Tongue (tissue), 2 donors: ENCODE results near the gene CDHR4. TPM values are rescaled to one million over a fixed set of nuclear protein-coding genes. Genes with fewer than 3 reads are reported as not detected.
A peak's percentile ranks its signal among the peaks of the same experiment; 100 is the strongest.
"Not testable (repeated sequence)": the region's sequence is repeated elsewhere in the genome, so short reads cannot be mapped to it uniquely, and the experiment has no call there.

Experiments
- DNase-seq: peaks from one replicate; pipeline ENCODE4 v3.0.0-alpha.2; 2015
- total RNA-seq: library from RNA; depleted of rRNA; stranded (reverse); fragments of >200 nt; gene quantifications from one replicate; pipeline ENCODE4 v1.2.3, GENCODE V29; 2014

The CDHR4 gene
- total RNA-seq, 1 donor from 2014 or later, result not detected

DNA sequence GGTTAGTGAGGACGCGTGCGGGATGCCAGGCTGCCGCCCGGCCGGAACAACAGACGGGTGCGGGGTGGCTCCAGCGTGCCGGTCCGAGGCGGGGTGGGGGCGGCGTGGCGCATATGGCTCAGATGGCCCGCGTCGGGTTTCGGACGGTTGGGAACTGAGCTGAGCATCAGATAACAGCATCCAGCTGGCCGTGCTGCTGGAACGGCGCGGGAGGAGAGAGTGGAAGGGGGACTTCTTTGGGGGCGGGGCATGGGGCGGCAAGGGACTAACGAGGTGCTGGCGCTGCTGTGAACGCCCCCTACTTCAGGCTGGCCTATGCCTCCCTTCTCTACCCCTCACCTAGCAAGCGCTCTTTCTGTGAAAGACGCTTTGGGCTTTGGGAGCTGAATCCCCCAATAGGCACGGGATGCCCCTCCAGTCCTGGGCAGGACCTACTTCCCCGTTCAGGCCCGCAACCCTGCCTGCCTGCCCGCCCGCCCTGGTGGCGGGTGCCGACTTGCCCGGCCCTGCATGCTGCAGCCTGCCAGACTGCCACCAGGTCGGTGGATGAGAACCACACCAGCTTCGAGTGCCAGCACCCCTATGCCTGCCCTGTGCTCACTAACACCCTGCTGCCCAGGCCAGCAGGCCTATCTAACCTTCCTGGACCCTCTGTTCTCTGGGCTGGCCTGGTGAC, 3.9 kb upstream of the CDHR4 start:
- peak; percentile 85 for DNase-seq

GRCh38 chr3:49802719-49803464, 3.2 kb upstream of the CDHR4 start, which contains the start of gene INKA1:
INKA1 (plus strand) TSS chr3:49803261; CDS start chr3:49803393, 132 bp downstream.
- DNase-seq, result peak; percentile 95

GRCh38 chr3:49801160-49801559, 1.5 kb upstream of the CDHR4 start:
- no peak for DNase-seq

DNA sequence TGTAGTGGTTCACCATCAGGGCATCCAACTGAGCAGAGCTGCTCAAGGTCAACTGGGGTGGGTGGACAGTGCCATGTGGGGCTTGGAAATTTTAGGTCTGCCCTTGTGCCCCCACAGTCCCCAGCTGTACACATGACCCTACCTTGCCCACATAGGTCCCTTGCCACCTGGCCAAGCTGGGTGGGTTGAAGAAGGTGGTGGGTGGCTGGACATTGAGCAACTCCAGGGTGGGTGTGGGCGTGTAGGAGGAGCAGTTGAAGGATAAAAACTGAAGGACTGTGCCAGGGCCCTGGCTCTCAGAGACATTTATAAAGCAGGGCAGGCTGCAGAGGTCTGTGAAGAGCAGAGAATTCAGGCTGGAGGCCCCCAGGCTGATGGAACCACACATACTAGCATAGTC, 568 bp downstream of the CDHR4 start:
- no peak for DNase-seq

DNA sequence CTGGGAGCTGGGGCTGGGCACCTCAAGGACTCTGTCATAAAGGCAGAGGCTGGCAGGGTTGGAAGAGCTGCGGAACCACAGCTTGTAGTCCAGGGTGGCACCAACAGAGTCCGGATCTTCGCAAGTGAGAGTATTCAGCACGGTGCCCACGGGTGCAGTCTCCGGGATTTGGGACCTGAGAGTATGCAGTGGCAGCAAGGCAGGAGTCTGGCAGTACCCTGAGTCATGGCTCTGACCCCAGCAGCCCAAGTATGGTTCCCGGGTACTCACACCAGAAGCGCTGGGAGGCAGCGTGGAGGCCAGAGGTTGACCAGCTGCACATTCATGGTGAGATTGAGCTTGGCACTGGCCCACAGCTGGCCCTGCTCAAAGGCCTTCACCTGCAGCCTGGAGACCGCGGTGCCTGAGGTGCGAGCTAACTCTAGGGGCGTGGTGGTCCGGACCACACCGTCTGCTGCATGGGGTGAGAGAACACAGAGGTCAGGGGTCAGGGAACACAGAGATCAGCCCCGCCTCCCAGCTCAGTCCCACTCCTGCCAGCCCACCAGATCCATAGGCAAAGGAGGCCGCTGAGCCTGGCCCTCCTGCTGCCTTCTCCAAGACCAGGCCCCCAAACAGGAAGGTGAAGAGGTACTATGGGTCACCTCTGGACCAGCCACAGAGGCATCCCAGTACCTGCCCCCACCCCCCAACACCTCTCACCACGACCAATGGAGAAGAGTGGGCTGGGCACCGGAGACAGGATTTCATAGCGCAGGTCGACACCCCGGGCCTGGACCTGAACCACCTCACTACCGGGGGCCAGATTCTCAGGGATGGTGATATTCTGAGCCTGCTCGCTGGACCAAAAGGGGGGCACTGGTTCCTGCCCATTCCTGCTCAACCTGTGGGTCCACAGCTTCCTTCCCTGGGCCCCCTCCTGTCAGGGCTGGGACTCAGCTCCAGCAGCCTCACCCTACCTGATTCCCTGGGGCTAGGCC, 4.5 kb downstream of the CDHR4 start:
- no peak for DNase-seq

GRCh38 chr3:49794431-49794830, 5.2 kb downstream of the CDHR4 start:
- DNase-seq, result no peak

GRCh38 chr3:49793486-49794085, 6.1 kb downstream of the CDHR4 start:
- no peak for DNase-seq

GRCh38 chr3:49792371-49793150, 7.1 kb downstream of the CDHR4 start:
- no peak for DNase-seq

- DNase-seq, result no peak
Measured at GRCh38 chr3:49791571-49791970, 8.1 kb downstream of the CDHR4 start.

- no peak for DNase-seq
Measured at GRCh38 chr3:49790626-49791411, 8.9 kb downstream of the CDHR4 start.

GRCh38 chr3:49788056-49788455, 11.6 kb downstream of the CDHR4 start:
- DNase-seq, result no peak

DNA sequence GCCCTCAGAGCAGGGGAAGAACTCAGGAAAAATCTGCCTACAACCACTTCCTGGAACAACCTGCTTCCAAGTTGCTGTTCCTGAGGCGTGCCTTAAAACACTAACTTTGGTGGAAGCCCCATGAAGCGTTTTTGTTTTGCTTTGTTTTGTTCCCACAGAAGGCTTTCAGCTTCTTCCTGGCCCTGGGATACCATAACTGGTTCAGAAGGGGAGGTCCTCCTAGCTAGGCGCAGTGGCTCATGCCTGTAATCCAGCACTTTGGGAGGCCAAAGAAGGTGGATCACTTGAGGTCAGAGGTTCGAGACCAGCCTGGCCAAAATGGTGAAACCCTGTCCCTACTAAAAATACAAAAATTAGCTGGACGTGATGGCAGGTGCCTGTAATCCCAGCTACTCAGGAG, 12.1 kb downstream of the CDHR4 start:
- DNase-seq, result no peak

DNA sequence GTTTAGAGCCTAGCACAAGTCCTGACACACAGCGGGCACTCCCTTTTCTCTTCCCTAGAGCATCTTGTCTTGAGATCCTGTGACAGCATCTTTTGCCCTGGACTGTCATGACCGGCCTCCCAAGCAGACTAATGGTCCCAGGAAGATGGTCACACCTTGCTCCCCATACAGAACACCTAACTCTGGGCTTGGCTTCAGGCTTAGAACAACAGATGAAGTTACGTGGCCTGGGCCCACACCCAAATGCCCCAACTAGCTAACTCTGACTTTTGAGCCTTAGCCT, 12.6 kb downstream of the CDHR4 start:
- DNase-seq, result peak; percentile 41

GRCh38 chr3:49786357-49787181, 13.1 kb downstream of the CDHR4 start, which contains the start of gene IP6K1:
IP6K1 (minus strand) TSS chr3:49786542; CDS start chr3:49748040, 38,502 bp downstream.
- peak; percentile 100 for DNase-seq

GRCh38 chr3:49785565-49786356, 13.9 kb downstream of the CDHR4 start:
- DNase-seq, result peak; percentile 50

DNA sequence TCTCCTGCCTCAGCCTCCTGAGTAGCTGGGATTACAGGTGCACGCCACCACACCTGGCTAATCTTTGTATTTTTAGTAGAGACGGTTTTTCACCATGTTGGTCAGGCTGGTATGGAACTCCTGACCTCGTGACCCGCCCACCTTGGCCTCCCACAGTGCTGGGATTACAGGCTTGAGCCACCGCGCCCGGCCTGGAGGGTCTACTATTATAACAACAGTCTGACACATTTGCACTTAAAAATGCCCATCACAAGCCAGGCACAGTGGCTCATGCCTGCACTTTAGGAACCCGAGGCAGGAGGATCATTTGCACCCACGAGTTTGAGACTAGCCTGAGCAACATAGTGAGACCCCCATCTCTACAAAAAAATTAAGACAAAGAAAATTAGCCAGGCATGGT, 17.4 kb downstream of the CDHR4 start:
- not testable (repeated sequence) for DNase-seq

DNA sequence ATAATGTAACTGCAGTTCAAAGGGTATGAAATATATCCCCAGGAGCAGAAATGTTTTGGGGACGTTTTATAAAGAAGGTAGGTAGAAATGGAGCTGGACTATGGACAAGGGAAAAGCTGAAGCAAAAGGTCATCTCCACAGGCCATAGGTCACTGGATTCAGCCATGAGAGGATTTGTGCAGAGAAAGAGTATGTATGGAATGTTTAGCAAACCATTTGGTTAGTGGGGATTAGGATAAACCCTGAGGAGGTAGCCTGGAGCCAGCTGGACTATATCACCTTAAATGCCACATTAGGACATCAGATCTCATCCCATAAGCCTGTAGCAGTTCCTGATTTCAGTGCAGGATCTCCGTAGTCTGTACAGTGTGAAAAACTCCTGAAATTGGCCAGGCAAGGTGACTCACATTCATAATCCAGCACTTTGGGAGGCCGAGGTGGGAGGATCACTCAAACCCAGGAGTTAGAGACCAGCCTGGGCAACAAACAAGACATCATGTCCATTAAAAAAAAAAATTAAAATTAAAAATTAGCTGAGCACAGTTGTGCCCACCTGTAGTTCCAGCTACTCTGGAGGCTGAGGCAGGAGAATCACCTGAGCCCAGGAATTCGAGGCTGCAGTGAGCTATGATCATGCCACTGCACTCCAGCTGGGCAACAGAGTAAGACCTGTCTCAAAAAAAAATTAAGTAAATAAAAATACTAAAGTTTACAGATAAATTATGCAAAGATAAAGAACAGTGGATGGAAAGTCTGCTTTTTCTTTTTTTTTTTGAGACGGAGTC, 18.1 kb downstream of the CDHR4 start:
- no peak for DNase-seq

GRCh38 chr3:49780975-49781365, 18.7 kb downstream of the CDHR4 start:
- DNase-seq, result not testable (repeated sequence)
